ENCODE data around the gene TLE1.
"Not testable (repeated sequence)": the region's sequence is repeated elsewhere in the genome, so short reads cannot be mapped to it uniquely, and the experiment has no call there.

TLE1 gene

GRCh38 chr9:81693671-81694378 is 4.5 kb upstream of the TLE1 start:
- CTCF ChIA-PET, result no interaction called here
- Mint-ChIP-seq H3K36me3 (peaks cover 5% of the 10 kb centered on the region), H3K4me1 (peaks cover 9% of the 10 kb centered on the region), H3K9me3 (no peaks in the 10 kb centered on the region), H3K27me3 (peaks cover 26% of the 10 kb centered on the region), H3K27ac (peak overlapping the region; percentile 46), H3K4me3 (no peak overlapping the region)
- no peak for DNase-seq

- Mint-ChIP-seq H3K36me3 (peaks cover 5% of the 10 kb centered on the region), H3K27me3 (peaks cover 26% of the 10 kb centered on the region), H3K4me3 (peak overlapping the region; percentile 82), H3K27ac (no peak overlapping the region), H3K4me1 (peaks cover 17% of the 10 kb centered on the region), H3K9me3 (no peaks in the 10 kb centered on the region)
- DNase-seq, result no peak
- CTCF ChIA-PET, result no interaction called here
Observed at GRCh38 chr9:81690251-81690851, 1.0 kb upstream of the TLE1 start.

- CTCF ChIA-PET, result not testable (repeated sequence)
- Mint-ChIP-seq H3K4me1 (peaks cover 17% of the 10 kb centered on the region), H3K27ac (peak overlapping the region; percentile 62)
Observed at GRCh38 chr9:81689093-81689342, 329 bp downstream of the TLE1 start.

GRCh38 chr9:81688262-81689092 is 870 bp downstream of the TLE1 start:
- H3K27ac Mint-ChIP-seq, CTCF ChIA-PET, H3K4me3 Mint-ChIP-seq, H3K9me3 Mint-ChIP-seq, H3K36me3 Mint-ChIP-seq: not testable (repeated sequence)
- H3K27me3 Mint-ChIP-seq, result peaks cover 26% of the 10 kb centered on the region
- peak; percentile 33 for DNase-seq
- H3K4me1 Mint-ChIP-seq, result peaks cover 17% of the 10 kb centered on the region

More at GRCh38 chr9:81689093-81689342, 329 bp downstream of the TLE1 start:
- peaks cover 26% of the 10 kb centered on the region for H3K27me3 Mint-ChIP-seq
- not testable (repeated sequence) for DNase-seq, H3K9me3 Mint-ChIP-seq, H3K36me3 Mint-ChIP-seq
- peak overlapping the region; percentile 70 for H3K4me3 Mint-ChIP-seq

- no peak overlapping the region for H3K27ac Mint-ChIP-seq
- H3K36me3 Mint-ChIP-seq, result peaks cover 5% of the 10 kb centered on the region
- peak overlapping the region; percentile 44 for H3K4me3 Mint-ChIP-seq
- H3K9me3 Mint-ChIP-seq, result no peaks in the 10 kb centered on the region
- peaks cover 20% of the 10 kb centered on the region for H3K4me1 Mint-ChIP-seq
- CTCF ChIA-PET, result no interaction called here
- no peak for DNase-seq
- H3K27me3 Mint-ChIP-seq, result peaks cover 23% of the 10 kb centered on the region
Observed at GRCh38 chr9:81687521-81688261, 1.7 kb downstream of the TLE1 start.

- Mint-ChIP-seq H3K27me3 (peaks cover 20% of the 10 kb centered on the region), H3K27ac (no peak overlapping the region), H3K36me3 (peaks cover 5% of the 10 kb centered on the region), H3K4me1 (peaks cover 26% of the 10 kb centered on the region), H3K4me3 (peak overlapping the region; percentile 42), H3K9me3 (no peaks in the 10 kb centered on the region)
- DNase-seq, result peak; percentile 34
- CTCF ChIA-PET, result no interaction called here
Observed at GRCh38 chr9:81686614-81687520, 2.5 kb downstream of the TLE1 start.

GRCh38 chr9:81685763-81686613 is 3.4 kb downstream of the TLE1 start:
- no peak overlapping the region for H3K4me3 Mint-ChIP-seq
- H3K9me3 Mint-ChIP-seq, result no peaks in the 10 kb centered on the region
- DNase-seq, result no peak
- H3K27me3 Mint-ChIP-seq, result peaks cover 14% of the 10 kb centered on the region
- peaks cover 5% of the 10 kb centered on the region for H3K36me3 Mint-ChIP-seq
- no peak overlapping the region for H3K27ac Mint-ChIP-seq
- H3K4me1 Mint-ChIP-seq, result peaks cover 26% of the 10 kb centered on the region
- CTCF ChIA-PET, result no interaction called here

- DNase-seq, result no peak
- H3K4me1 Mint-ChIP-seq, result peaks cover 19% of the 10 kb centered on the region
- CTCF ChIA-PET, result no interaction called here
- H3K27me3 Mint-ChIP-seq, result peaks cover 2% of the 10 kb centered on the region
- H3K36me3 Mint-ChIP-seq, result peaks cover 2% of the 10 kb centered on the region
- H3K27ac Mint-ChIP-seq, result no peak overlapping the region
- H3K4me3 Mint-ChIP-seq, result no peak overlapping the region
- H3K9me3 Mint-ChIP-seq, result no peaks in the 10 kb centered on the region
Observed at GRCh38 chr9:81684635-81685034, 4.7 kb downstream of the TLE1 start.

GRCh38 chr9:81683704-81684103 is 5.6 kb downstream of the TLE1 start:
- no peak overlapping the region for H3K27ac Mint-ChIP-seq
- H3K36me3 Mint-ChIP-seq, result no peaks in the 10 kb centered on the region
- no peak overlapping the region for H3K4me3 Mint-ChIP-seq
- no peak for DNase-seq
- no peaks in the 10 kb centered on the region for H3K27me3 Mint-ChIP-seq
- CTCF ChIA-PET, result no interaction called here
- peaks cover 17% of the 10 kb centered on the region for H3K4me1 Mint-ChIP-seq
- H3K9me3 Mint-ChIP-seq, result no peaks in the 10 kb centered on the region

GRCh38 chr9:81683238-81683637 is 6.1 kb downstream of the TLE1 start:
- Mint-ChIP-seq H3K27ac (no peak overlapping the region), H3K36me3 (no peaks in the 10 kb centered on the region), H3K4me1 (peaks cover 17% of the 10 kb centered on the region), H3K9me3 (no peaks in the 10 kb centered on the region), H3K4me3 (no peak overlapping the region), H3K27me3 (no peaks in the 10 kb centered on the region)
- no peak for DNase-seq
- CTCF ChIA-PET, result no interaction called here

- CTCF ChIA-PET, result no interaction called here
- Mint-ChIP-seq H3K4me1 (peaks cover 15% of the 10 kb centered on the region), H3K27me3 (no peaks in the 10 kb centered on the region), H3K27ac (no peak overlapping the region), H3K36me3 (no peaks in the 10 kb centered on the region), H3K4me3 (no peak overlapping the region), H3K9me3 (no peaks in the 10 kb centered on the region)
- DNase-seq, result no peak
Observed at GRCh38 chr9:81682797-81683196, 6.5 kb downstream of the TLE1 start.

- no peak overlapping the region for H3K4me3 Mint-ChIP-seq
- no peaks in the 10 kb centered on the region for H3K9me3 Mint-ChIP-seq
- H3K27ac Mint-ChIP-seq, result no peak overlapping the region
- DNase-seq, result no peak
- H3K27me3 Mint-ChIP-seq, result no peaks in the 10 kb centered on the region
- no peaks in the 10 kb centered on the region for H3K36me3 Mint-ChIP-seq
- CTCF ChIA-PET, result no interaction called here
- peaks cover 11% of the 10 kb centered on the region for H3K4me1 Mint-ChIP-seq
Observed at GRCh38 chr9:81682177-81682576, 7.2 kb downstream of the TLE1 start.

GRCh38 chr9:81680506-81680905 is 8.8 kb downstream of the TLE1 start:
- H3K4me3 Mint-ChIP-seq, result no peak overlapping the region
- H3K9me3 Mint-ChIP-seq, result no peaks in the 10 kb centered on the region
- no peak for DNase-seq
- H3K27me3 Mint-ChIP-seq, result no peaks in the 10 kb centered on the region
- no peaks in the 10 kb centered on the region for H3K36me3 Mint-ChIP-seq
- H3K27ac Mint-ChIP-seq, result no peak overlapping the region
- H3K4me1 Mint-ChIP-seq, result peaks cover 9% of the 10 kb centered on the region
- CTCF ChIA-PET, result interaction anchor here (0.6 kb wide), 1 partner anchor 48 kb away, joined by 3 read pairs; no protein-coding TSS in a partner anchor

Data from activated naive CD4-positive, alpha-beta T cell treated with anti-CD3 and anti-CD28 coated beads, Interleukin-2, amount 10 ng/mL, durations not matched to agents 7 days and 5 days (primary cell).